H1 (cell line): ENCODE results near the gene NUP43. TPM values are rescaled to one million over a fixed set of nuclear protein-coding genes. Genes with fewer than 3 reads are reported as not detected.

Experiments used
- CTCF ChIA-PET: fragments of 300-600 bp; sonication (Branson Sonifier 250); formaldehyde crosslinking; loops from one replicate; lab custom pipeline; 2021; ENCODE audit not compliant: partially characterized antibody; lab: Charles Lee
- POLR2A ChIA-PET: fragments of 300-600 bp; sonication (Branson Sonifier 250); formaldehyde crosslinking; loops from one replicate; lab custom pipeline; 2021; ENCODE audit warnings: inconsistent platforms; ENCODE audit not compliant: partially characterized antibody; lab: Charles Lee
- DNase-seq, 2 experiments: peaks; one replicate each; pipeline versions ENCODE4 v3.0.0 to v3.0.0-alpha.2; 2010 to 2022; ENCODE audit warnings: low spot score in 2 of 2, low read depth in 1 of 2, mixed read lengths in 1 of 2
- FAIRE-seq: peaks from 2 replicates; lab custom pipeline; 2011; peaks lifted over from hg19 to GRCh38; lab: Jason Lieb, UNC
- H2AFZ ChIP-seq: 2 replicates; pipeline ENCODE4 v1.8.1; 2012; ENCODE audit warnings: low read length, inconsistent platforms
- H2AK5ac ChIP-seq: 2 replicates; pipeline ENCODE4 v1.6.1; 2013; ENCODE audit warnings: low read depth, low read length
- H2BK120ac ChIP-seq: replicated peaks from 2 replicates; pipeline ENCODE3; 2013; ENCODE audit warnings: low read depth, low read length, inconsistent platforms
- H2BK12ac ChIP-seq: 2 replicates; pipeline ENCODE4 v1.6.1; 2013; ENCODE audit warnings: low read depth, low read length
- H2BK15ac ChIP-seq: 2 replicates; pipeline ENCODE4 v1.6.1; 2013; ENCODE audit warnings: low read length
- H2BK20ac ChIP-seq: 2 replicates; pipeline ENCODE4 v1.6.1; 2013; ENCODE audit warnings: low read length
- H2BK5ac ChIP-seq: 2 replicates; pipeline ENCODE4 v1.6.1; 2013; ENCODE audit warnings: low read depth, low read length
- H3K14ac ChIP-seq: 2 replicates; pipeline ENCODE4 v1.6.1; 2013; ENCODE audit warnings: inconsistent platforms; ENCODE audit not compliant: insufficient read length
- H3K18ac ChIP-seq: 2 replicates; pipeline ENCODE4 v1.6.1; 2013; ENCODE audit warnings: low read length; ENCODE audit errors: extremely low read depth
- H3K23ac ChIP-seq: 2 replicates; pipeline ENCODE4 v1.6.1; 2013; ENCODE audit warnings: inconsistent platforms; ENCODE audit not compliant: insufficient read length
- H3K23me2 ChIP-seq: 2 replicates; pipeline ENCODE4 v1.6.1; 2013; ENCODE audit warnings: low read depth, low read length
- H3K27ac ChIP-seq: 2 replicates; pipeline ENCODE4 v1.6.1; 2011; ENCODE audit warnings: low read depth, low read length, inconsistent platforms
- H3K27me3 ChIP-seq, 4 experiments: replicated peaks in 1 of 4; 1 replicate in 1 of 4; 2 replicates in 3 of 4; pipeline versions ENCODE4 v1.6.1 to v1.8.1; 2011 to 2013; ENCODE audit warnings: low read length in 3 of 4, mild to moderate bottlenecking in 3 of 4, inconsistent platforms in 2 of 4, mixed read lengths in 2 of 4, moderate library complexity in 1 of 4; ENCODE audit not compliant: control insufficient read depth in 3 of 4, insufficient read depth in 3 of 4; ENCODE audit errors: extremely low read depth in 1 of 4
- H3K36me3 ChIP-seq, 4 experiments: 2 replicates each; pipeline versions ENCODE4 v1.6.1 to v1.8.1; 2011 to 2013; ENCODE audit warnings: mild to moderate bottlenecking in 4 of 4, low read length in 3 of 4, moderate library complexity in 2 of 4, control low read depth in 1 of 4, inconsistent platforms in 1 of 4; ENCODE audit not compliant: insufficient read depth in 4 of 4, control insufficient read depth in 2 of 4
- H3K4ac ChIP-seq: replicated peaks from 2 replicates; pipeline ENCODE3; 2013; ENCODE audit warnings: low read length, low read depth, mixed read lengths, inconsistent platforms; ENCODE audit not compliant: insufficient read length
- H3K4me1 ChIP-seq, 4 experiments: replicated peaks in 1 of 4; 1 replicate in 1 of 4; 2 replicates in 3 of 4; pipeline versions ENCODE4 v1.6.1 to v1.8.1; 2011 to 2013; ENCODE audit warnings: low read length in 3 of 4, inconsistent platforms in 2 of 4, mixed read lengths in 1 of 4; ENCODE audit not compliant: insufficient read depth in 4 of 4, control insufficient read depth in 3 of 4
- H3K4me2 ChIP-seq, 2 experiments: 2 replicates each; pipeline versions ENCODE4 v1.6.1 to v1.8.1; 2011 to 2013; ENCODE audit warnings: low read depth in 2 of 2, low read length in 2 of 2, control low read depth in 1 of 2, inconsistent platforms in 1 of 2, mild to moderate bottlenecking in 1 of 2; ENCODE audit not compliant: insufficient read depth in 1 of 2
- H3K4me3 ChIP-seq, 4 experiments: fragments of 200-600, 300-600 bp in 1 of 4; sonication (generic), shearing (Covaris generic), sonication (Bioruptor Twin) in 1 of 4; 2 replicates each; pipeline versions ENCODE4 v1.5.1 to v1.8.1; 2011 to 2016; ENCODE audit warnings: low read length in 4 of 4, low read depth in 3 of 4, control low read depth in 2 of 4, inconsistent platforms in 2 of 4, mild to moderate bottlenecking in 2 of 4, mixed read lengths in 1 of 4, moderate library complexity in 1 of 4; ENCODE audit not compliant: insufficient read depth in 2 of 4; ENCODE audit errors: extremely low read depth in 1 of 4
- H3K56ac ChIP-seq: replicated peaks from 2 replicates; pipeline ENCODE3; 2013; ENCODE audit warnings: low read depth, mild to moderate bottlenecking, mixed read lengths, low read length, inconsistent platforms; ENCODE audit not compliant: insufficient read length
- H3K79me1 ChIP-seq: 2 replicates; pipeline ENCODE4 v1.6.1; 2013; ENCODE audit warnings: low read depth, low read length, control low read depth
- H3K79me2 ChIP-seq, 2 experiments: 2 replicates each; pipeline versions ENCODE4 v1.6.1 to v1.8.1; 2012 to 2013; ENCODE audit warnings: low read length in 2 of 2, mild to moderate bottlenecking in 2 of 2, inconsistent platforms in 1 of 2; ENCODE audit not compliant: insufficient read depth in 2 of 2, control insufficient read depth in 1 of 2
- H3K9ac ChIP-seq, 4 experiments: replicated peaks in 1 of 4; 1 replicate in 1 of 4; 2 replicates in 3 of 4; pipeline versions ENCODE4 v1.6.1 to v1.8.1; 2011 to 2013; ENCODE audit warnings: low read depth in 3 of 4, low read length in 3 of 4, control low read depth in 2 of 4, mild to moderate bottlenecking in 2 of 4, moderate library complexity in 2 of 4, inconsistent platforms in 1 of 4; ENCODE audit errors: extremely low read depth in 1 of 4
- H3K9me3 ChIP-seq, 2 experiments: 2 replicates each; pipeline versions ENCODE4 v1.6.1 to v1.8.1; 2012 to 2013; ENCODE audit warnings: mild to moderate bottlenecking in 2 of 2, moderate library complexity in 2 of 2, control low read depth in 1 of 2, inconsistent platforms in 1 of 2, low read depth in 1 of 2, low read length in 1 of 2, mixed read lengths in 1 of 2; ENCODE audit not compliant: insufficient read depth in 2 of 2
- H4K20me1 ChIP-seq, 2 experiments: replicated peaks in 1 of 2; 2 replicates each; pipeline versions ENCODE3 to v1.8.1; 2011 to 2013; ENCODE audit warnings: inconsistent platforms in 2 of 2, low read length in 2 of 2, mild to moderate bottlenecking in 1 of 2; ENCODE audit not compliant: insufficient read depth in 2 of 2, control insufficient read depth in 1 of 2
- H4K5ac ChIP-seq: 2 replicates; pipeline ENCODE4 v1.6.1; 2013; ENCODE audit warnings: low read length, low read depth, mixed read lengths, inconsistent platforms; ENCODE audit not compliant: insufficient read length
- H4K8ac ChIP-seq: 2 replicates; pipeline ENCODE4 v1.8.0; 2013; ENCODE audit warnings: mild to moderate bottlenecking, moderate library complexity, low read length, inconsistent platforms; ENCODE audit not compliant: insufficient read depth; ENCODE audit errors: extremely low read depth
- H4K91ac ChIP-seq: replicated peaks from 2 replicates; pipeline ENCODE3; 2013; ENCODE audit warnings: low read length, mixed read lengths, inconsistent platforms; ENCODE audit not compliant: insufficient read length
- KDM1A ChIP-seq: fragments of 200-600, 300-600 bp; sonication (generic); IDR thresholded peaks from 2 replicates; pipeline ENCODE4 v1.7.1; 2016; ENCODE audit warnings: mild to moderate bottlenecking, low read length, borderline replicate concordance
- RBBP5 ChIP-seq: IDR thresholded peaks from 2 replicates; pipeline ENCODE4 v1.7.1; 2012; ENCODE audit warnings: low read depth, mild to moderate bottlenecking, inconsistent platforms, low read length, moderate library complexity, borderline replicate concordance
- RXRA ChIP-seq: IDR thresholded peaks from 2 replicates; pipeline ENCODE4 v1.6.1; 2011; ENCODE audit warnings: low read depth, mild to moderate bottlenecking, low read length, moderate library complexity; ENCODE audit not compliant: insufficient read depth
- TAF1 ChIP-seq: IDR thresholded peaks from 2 replicates; pipeline ENCODE4 v1.6.1; 2011; ENCODE audit warnings: mild to moderate bottlenecking, low read depth, low read length
- WGBS, 2 experiments: shearing (Covaris generic) in 1 of 2; methylation state at CpG; one replicate each; pipeline versions ENCODE4 v1.1.6 to v1.1.7; 2013 to 2015; ENCODE audit warnings: low lambda C conversion rate in 2 of 2, mixed read lengths in 2 of 2, inconsistent platforms in 1 of 2, low coverage in 1 of 2, missing lambda C conversion rate in 1 of 2; ENCODE audit not compliant: insufficient replicate concordance in 2 of 2, insufficient coverage in 1 of 2, insufficient read length in 1 of 2; ENCODE audit errors: extremely low coverage in 1 of 2, missing lambda C conversion rate in 1 of 2; 5-methylcytosine and 5-hydroxymethylcytosine counted together
- polyA plus RNA-seq, 7 experiments: library from polyadenylated mRNA; depleted of rRNA in 3 of 7; stranded (reverse) in 5 of 7; unstranded in 2 of 7; fragments of >200 nt in 5 of 7; fragments of 200-250 nt in 2 of 7; gene quantifications; 1 replicate in 5 of 7; 2 replicates in 1 of 7; 4 replicates in 1 of 7; pipeline versions ENCODE4 v1.2.1 to v1.2.3, GENCODE V29; 2011 to 2013; ENCODE audit warnings: missing spikeins in 2 of 7, mixed read lengths in 2 of 7
- total RNA-seq: library from RNA; stranded (reverse); fragmentation: NEBNext Ultra II Directional; extraction: Animal tissue kit (Norgen Biotek cat#: 25700); gene quantifications from 2 replicates; pipeline ENCODE4 v1.2.1, GENCODE V29; 2021

NUP43 gene
- total and polyA plus RNA-seq, 2 of the 8 experiments (the other 6 are each of a cell fraction or from before 2014, with no cell fraction given), result 25.2 to 83.4 TPM

DNA sequence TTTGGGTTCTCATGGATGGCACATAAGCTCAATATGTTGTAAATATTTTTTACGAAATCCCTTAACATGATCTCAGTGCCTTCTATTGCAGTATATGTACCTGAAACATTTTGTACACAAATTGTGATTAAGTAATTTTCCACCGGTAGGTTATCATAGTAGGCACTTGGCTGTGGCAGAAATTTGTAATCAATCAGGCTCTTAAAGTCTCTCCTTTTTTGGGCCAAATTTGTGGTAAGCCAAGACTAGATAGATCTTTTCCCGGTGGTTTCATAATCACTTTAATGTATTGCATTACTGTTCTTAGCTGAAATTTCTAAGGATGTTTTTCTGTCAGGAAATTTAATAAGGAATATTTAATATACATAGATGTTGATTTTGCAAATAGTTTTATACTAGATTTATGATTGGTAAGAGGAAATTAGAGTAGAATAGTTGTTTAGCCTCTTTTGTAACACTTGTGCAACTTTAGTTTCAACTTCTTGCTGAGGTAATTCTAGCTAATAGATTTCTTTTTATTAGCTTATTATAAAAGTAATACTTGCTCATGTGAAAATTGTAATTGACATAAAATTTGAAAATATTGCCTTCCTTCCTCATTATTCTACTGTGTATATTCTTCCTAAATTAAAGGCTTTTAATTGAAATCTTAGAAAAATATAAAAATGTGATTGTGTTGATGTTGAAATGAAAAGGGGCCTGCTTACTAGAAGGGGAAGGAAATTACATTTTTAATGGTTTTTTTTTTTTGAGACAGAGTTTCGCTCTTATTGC lies 6.5 kb upstream of the NUP43 start:
- H2BK120ac ChIP-seq, result no peak overlapping the region
- peaks cover 9% of the 10 kb centered on the region; the same call in 1 of the 2 replicates for H3K23me2 ChIP-seq
- peaks cover 2 to 7% of the 10 kb centered on the region in 2 experiments for H4K20me1 ChIP-seq
- H3K79me1 ChIP-seq, result no peaks in the 10 kb centered on the region; the same call in 1 of the 2 replicates
- H3K79me2 ChIP-seq, result peaks cover 4 to 72% of the 10 kb centered on the region in 2 experiments
- H2BK20ac ChIP-seq, result no peak overlapping the region
- no peak overlapping the region for H2AK5ac ChIP-seq
- no peaks in the 10 kb centered on the region for H3K9me3 ChIP-seq
- H3K36me3 ChIP-seq, result no peaks in the 10 kb centered on the region; a peak in 1 of 8 replicates
- H2BK12ac ChIP-seq, result no peak overlapping the region
- no peak overlapping the region for H4K91ac ChIP-seq
- no peak overlapping the region for H4K8ac ChIP-seq
- CTCF ChIA-PET, result interaction anchor here (0.9 to 1.2 kb wide), 4 partner anchors 9 to 69 kb away, joined by 3 to 4 read pairs (median 3); no protein-coding TSS in a partner anchor
- no peak overlapping the region for H3K14ac ChIP-seq
- H3K4me3 ChIP-seq, result no peak overlapping the region
- DNase-seq, result no peak
- no peak for FAIRE-seq
- H3K27me3 ChIP-seq, result no peaks in the 10 kb centered on the region
- H2BK15ac ChIP-seq, result no peak overlapping the region
- no peak overlapping the region for H4K5ac ChIP-seq
- H2BK5ac ChIP-seq, result no peak overlapping the region
- POLR2A ChIA-PET, result interaction anchor here (0.7 to 1.8 kb wide), 3 partner anchors 11 to 21 kb away, joined by 3 to 4 read pairs (median 4); no protein-coding TSS in a partner anchor
- H2AFZ ChIP-seq, result no peak overlapping the region
- H3K9ac ChIP-seq, result no peak overlapping the region
- no peak overlapping the region for H3K56ac ChIP-seq
- no peak overlapping the region for H3K18ac ChIP-seq
- no peak overlapping the region for H3K27ac ChIP-seq
- no peak overlapping the region for H3K4me2 ChIP-seq
- no peak overlapping the region for H3K23ac ChIP-seq
- 97% methylated on average over 4 of the region's 4 CpGs; no CpG with 5 or more reads in 1 of the 2 experiments for WGBS, 2 experiments
- H3K4ac ChIP-seq, result no peak overlapping the region
- no peaks in the 10 kb centered on the region for H3K4me1 ChIP-seq
- TF ChIP-seq RXRA (no peak), KDM1A (no peak), TAF1 (no peak), RBBP5 (no peak)
